SU-DHL-6 (cell line): Measurements from ENCODE around the gene PMM2.
"Not testable (repeated sequence)": the region's sequence is repeated elsewhere in the genome, so short reads cannot be mapped to it uniquely, and the experiment has no call there.

ENCODE experiments used
- H2AFZ ChIP-seq: fragments of 200-600 bp; sonication (generic); 2 replicates; pipeline ENCODE4 v1.6.1; 2014; ENCODE audit warnings: low read depth, mild to moderate bottlenecking, moderate library complexity, mixed read lengths, antibody characterized with exemption, low read length; ENCODE audit not compliant: severe bottlenecking
- H3F3A ChIP-seq: fragments of 200-600 bp; shearing (Covaris generic); 2 replicates; pipeline ENCODE4 v1.6.0; 2016; ENCODE audit warnings: antibody characterized with exemption, mild to moderate bottlenecking; ENCODE audit not compliant: insufficient read depth
- H3K27ac ChIP-seq: fragments of 200-600 bp; sonication (generic); 2 replicates; pipeline ENCODE4 v1.5.1; 2016; ENCODE audit warnings: low read depth, mild to moderate bottlenecking, low read length, moderate library complexity, mixed read lengths
- H3K27me3 ChIP-seq: fragments of 200-600 bp; sonication (generic), shearing (Covaris generic); 2 replicates; pipeline ENCODE4 v1.6.0; 2014; ENCODE audit warnings: mild to moderate bottlenecking, low read length
- H3K36me3 ChIP-seq: fragments of 200-600 bp; sonication (generic); 2 replicates; pipeline ENCODE4 v1.6.1; 2014; ENCODE audit warnings: mild to moderate bottlenecking, low read length, mixed read lengths
- H3K4me2 ChIP-seq: fragments of 300-600, 200-600 bp; shearing (Covaris generic), sonication (generic); 2 replicates; pipeline ENCODE4 v1.6.0; 2014; ENCODE audit warnings: low read length, low read depth, mild to moderate bottlenecking; ENCODE audit not compliant: poor library complexity, severe bottlenecking
- H3K4me3 ChIP-seq: fragments of 200-600 bp; sonication (generic); 2 replicates; pipeline ENCODE4 v1.5.1; 2014; ENCODE audit warnings: antibody characterized with exemption, low read length, mild to moderate bottlenecking, mixed read lengths; ENCODE audit not compliant: insufficient read depth, poor library complexity, severe bottlenecking
- H3K79me2 ChIP-seq: fragments of 200-600 bp; sonication (generic); 2 replicates; pipeline ENCODE4 v1.6.1; 2014; ENCODE audit warnings: mild to moderate bottlenecking, low read length, moderate library complexity; ENCODE audit not compliant: insufficient read depth
- H3K9ac ChIP-seq: fragments of 200-600 bp; sonication (generic); 2 replicates; pipeline ENCODE4 v1.7.0; 2014; ENCODE audit warnings: mild to moderate bottlenecking, low read length
- H3K9me2 ChIP-seq: fragments of 200-600 bp; sonication (generic); replicated peaks from 2 replicates; pipeline ENCODE4 v1.6.1; 2014; ENCODE audit warnings: low read length; ENCODE audit not compliant: insufficient read depth
- H3K9me3 ChIP-seq: fragments of 200-600 bp; sonication (generic); 2 replicates; pipeline ENCODE4 v1.6.1; 2014; ENCODE audit warnings: low read length, mixed read lengths; ENCODE audit not compliant: insufficient read depth
- H4K20me1 ChIP-seq: fragments of 200-600 bp; sonication (generic); 2 replicates; pipeline ENCODE4 v1.6.1; 2014; ENCODE audit warnings: low read depth, mild to moderate bottlenecking, antibody characterized with exemption, low read length, moderate library complexity, mixed read lengths
- EZH2phosphoT487 ChIP-seq: fragments of 200-600 bp; sonication (generic), shearing (Covaris generic); conservative IDR thresholded peaks from 2 replicates; pipeline ENCODE4 v1.6.1; 2018; ENCODE audit warnings: mild to moderate bottlenecking, antibody characterized with exemption, low read length, moderate library complexity, mixed read lengths
- TF ChIP-seq, protein P1 (sequence below): fragments of 200-600 bp; sonication (generic); IDR thresholded peaks from one replicate; pipeline ENCODE4 v1.5.1; 2017; ENCODE audit warnings: antibody characterized with exemption, mild to moderate bottlenecking, low read length, moderate library complexity; ENCODE audit not compliant: insufficient read depth, poor library complexity, severe bottlenecking

The PMM2 gene

DNA sequence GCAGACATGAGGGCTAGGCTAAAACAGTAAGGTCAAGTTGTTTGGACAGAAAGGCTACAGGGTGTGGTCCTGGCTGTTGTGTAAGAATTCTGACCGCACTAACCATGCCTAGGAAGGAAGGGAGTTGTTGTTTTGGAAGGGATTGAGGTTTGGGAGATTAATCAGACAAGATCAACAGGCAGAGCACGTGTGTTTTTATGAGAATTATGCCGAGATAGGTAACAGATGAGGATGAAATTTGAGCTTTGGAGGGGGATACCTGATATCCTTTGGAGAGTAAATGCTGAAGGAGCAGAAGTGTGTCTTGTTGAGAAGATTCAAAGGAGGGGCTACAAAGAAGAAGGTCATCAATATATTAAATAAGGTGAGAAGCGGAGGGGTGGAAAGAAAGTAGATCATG is 44.4 kb downstream of the PMM2 start:
- not testable (repeated sequence) for H3F3A ChIP-seq, H3K27ac ChIP-seq, H3K4me3 ChIP-seq, H3K9me2 ChIP-seq, H3K36me3 ChIP-seq, H3K4me2 ChIP-seq, H3K9me3 ChIP-seq, H2AFZ ChIP-seq, H4K20me1 ChIP-seq, H3K27me3 ChIP-seq, H3K9ac ChIP-seq
- peaks cover 18% of the 10 kb centered on the region for H3K79me2 ChIP-seq

GRCh38 chr16:8843296-8843695 is 45.7 kb downstream of the PMM2 start:
- not testable (repeated sequence) for H3K9me3 ChIP-seq, H3K9ac ChIP-seq, H3K27ac ChIP-seq, H3K27me3 ChIP-seq, H3K36me3 ChIP-seq, H3K4me2 ChIP-seq, H3K4me3 ChIP-seq, H2AFZ ChIP-seq, H4K20me1 ChIP-seq, H3F3A ChIP-seq, H3K9me2 ChIP-seq
- H3K79me2 ChIP-seq = peaks cover 15% of the 10 kb centered on the region

GRCh38 chr16:8845699-8846298 is 48.2 kb downstream of the PMM2 start:
- Histone ChIP-seq H3F3A (no peaks in the 10 kb centered on the region), H3K9me3 (no peaks in the 10 kb centered on the region), H3K4me2 (no peak overlapping the region), H3K79me2 (peaks cover 15% of the 10 kb centered on the region), H3K36me3 (no peaks in the 10 kb centered on the region; the same call in 1 of the 2 replicates), H3K4me3 (no peak overlapping the region), H4K20me1 (no peaks in the 10 kb centered on the region; the same call in 1 of the 2 replicates), H3K9ac (no peak overlapping the region), H2AFZ (no peak overlapping the region), H3K27me3 (no peaks in the 10 kb centered on the region), H3K9me2 (no peaks in the 10 kb centered on the region), H3K27ac (no peak overlapping the region)
- TF ChIP-seq, protein P1, sequence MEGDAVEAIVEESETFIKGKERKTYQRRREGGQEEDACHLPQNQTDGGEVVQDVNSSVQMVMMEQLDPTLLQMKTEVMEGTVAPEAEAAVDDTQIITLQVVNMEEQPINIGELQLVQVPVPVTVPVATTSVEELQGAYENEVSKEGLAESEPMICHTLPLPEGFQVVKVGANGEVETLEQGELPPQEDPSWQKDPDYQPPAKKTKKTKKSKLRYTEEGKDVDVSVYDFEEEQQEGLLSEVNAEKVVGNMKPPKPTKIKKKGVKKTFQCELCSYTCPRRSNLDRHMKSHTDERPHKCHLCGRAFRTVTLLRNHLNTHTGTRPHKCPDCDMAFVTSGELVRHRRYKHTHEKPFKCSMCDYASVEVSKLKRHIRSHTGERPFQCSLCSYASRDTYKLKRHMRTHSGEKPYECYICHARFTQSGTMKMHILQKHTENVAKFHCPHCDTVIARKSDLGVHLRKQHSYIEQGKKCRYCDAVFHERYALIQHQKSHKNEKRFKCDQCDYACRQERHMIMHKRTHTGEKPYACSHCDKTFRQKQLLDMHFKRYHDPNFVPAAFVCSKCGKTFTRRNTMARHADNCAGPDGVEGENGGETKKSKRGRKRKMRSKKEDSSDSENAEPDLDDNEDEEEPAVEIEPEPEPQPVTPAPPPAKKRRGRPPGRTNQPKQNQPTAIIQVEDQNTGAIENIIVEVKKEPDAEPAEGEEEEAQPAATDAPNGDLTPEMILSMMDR = no peak
- no peak for TF ChIP-seq EZH2phosphoT487

DNA sequence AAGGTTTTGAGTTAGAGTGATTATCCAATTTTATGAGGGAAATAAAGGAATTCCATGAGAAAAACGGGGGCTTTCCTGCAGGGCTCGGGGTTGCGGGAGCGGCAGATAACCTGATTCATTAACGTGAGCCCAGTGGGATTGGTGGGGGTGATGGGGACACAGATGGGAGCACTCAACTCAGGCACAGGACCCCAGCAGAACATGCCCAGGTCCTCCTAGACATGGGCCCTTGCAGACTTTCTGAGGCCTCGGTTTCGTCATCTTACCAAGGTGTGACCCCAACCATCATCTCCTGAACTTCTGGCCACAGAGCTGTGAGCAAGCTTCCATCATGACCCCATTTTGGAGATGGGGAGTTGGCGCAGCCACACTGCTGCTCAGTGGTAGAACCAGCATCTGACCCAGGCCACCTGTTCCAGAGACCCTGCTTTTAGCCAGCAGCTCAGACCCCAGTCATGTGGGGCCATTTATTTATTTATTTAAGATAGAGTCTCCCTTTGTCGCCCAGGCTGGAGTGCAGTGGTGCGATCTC is 48.8 kb downstream of the PMM2 start:
- Histone ChIP-seq H2AFZ (no peak overlapping the region), H3K4me3 (no peak overlapping the region), H3K27ac (no peak overlapping the region), H3K9me3 (no peaks in the 10 kb centered on the region), H3K4me2 (no peak overlapping the region), H3K36me3 (no peaks in the 10 kb centered on the region; the same call in 1 of the 2 replicates), H4K20me1 (no peaks in the 10 kb centered on the region; the same call in 1 of the 2 replicates), H3K27me3 (no peaks in the 10 kb centered on the region), H3K9me2 (no peaks in the 10 kb centered on the region), H3F3A (no peaks in the 10 kb centered on the region), H3K9ac (no peak overlapping the region), H3K79me2 (peaks cover 15% of the 10 kb centered on the region)
- TF ChIP-seq EZH2phosphoT487 = no peak
- TF ChIP-seq, protein P1 = no peak
